ENCODE measurements around the gene PICK1. TPM values are rescaled to one million over a fixed set of nuclear protein-coding genes. Genes with fewer than 3 reads are reported as not detected.

Gene PICK1
- total RNA-seq, 4 donors from 2014 or later, result 35.9 to 67.6 (median 51.4) TPM

DNA sequence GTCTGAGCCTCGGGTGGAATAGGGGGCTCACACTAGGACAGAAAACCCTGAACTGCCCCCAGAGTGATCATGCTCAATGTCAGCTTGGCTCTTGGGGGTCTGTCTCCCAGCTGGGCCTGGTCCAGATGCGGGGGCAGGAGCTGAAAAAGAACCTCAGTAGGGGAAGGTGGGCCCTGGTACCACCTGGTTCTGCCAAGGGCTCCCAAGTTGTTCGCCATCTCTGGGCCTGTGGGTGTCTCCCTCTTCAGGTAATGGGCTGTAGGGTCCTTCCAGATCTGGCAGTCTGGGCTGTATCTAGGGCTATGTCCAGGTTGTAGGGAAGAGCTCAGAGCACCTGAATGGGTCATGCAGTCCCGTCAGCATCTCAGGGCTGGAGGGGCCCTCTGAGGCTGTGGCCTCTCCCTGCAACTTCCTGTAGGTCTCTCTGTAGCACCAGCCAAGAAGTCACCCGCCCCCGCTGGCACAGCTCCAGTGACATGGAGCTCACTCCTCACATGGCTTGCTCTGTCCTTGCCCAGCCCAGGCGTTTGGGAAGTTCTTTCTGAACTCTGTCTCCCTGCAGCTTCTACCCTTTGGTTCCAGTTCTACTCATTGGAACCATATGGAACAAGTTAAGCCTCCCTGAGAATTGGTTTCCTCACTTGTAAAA, 39.8 kb upstream of the PICK1 start:
- intact Hi-C loops (cut with DNase I; ENCODE audit: low total_unique reads), result no loop called here
- TF ChIP-seq, protein P1, sequence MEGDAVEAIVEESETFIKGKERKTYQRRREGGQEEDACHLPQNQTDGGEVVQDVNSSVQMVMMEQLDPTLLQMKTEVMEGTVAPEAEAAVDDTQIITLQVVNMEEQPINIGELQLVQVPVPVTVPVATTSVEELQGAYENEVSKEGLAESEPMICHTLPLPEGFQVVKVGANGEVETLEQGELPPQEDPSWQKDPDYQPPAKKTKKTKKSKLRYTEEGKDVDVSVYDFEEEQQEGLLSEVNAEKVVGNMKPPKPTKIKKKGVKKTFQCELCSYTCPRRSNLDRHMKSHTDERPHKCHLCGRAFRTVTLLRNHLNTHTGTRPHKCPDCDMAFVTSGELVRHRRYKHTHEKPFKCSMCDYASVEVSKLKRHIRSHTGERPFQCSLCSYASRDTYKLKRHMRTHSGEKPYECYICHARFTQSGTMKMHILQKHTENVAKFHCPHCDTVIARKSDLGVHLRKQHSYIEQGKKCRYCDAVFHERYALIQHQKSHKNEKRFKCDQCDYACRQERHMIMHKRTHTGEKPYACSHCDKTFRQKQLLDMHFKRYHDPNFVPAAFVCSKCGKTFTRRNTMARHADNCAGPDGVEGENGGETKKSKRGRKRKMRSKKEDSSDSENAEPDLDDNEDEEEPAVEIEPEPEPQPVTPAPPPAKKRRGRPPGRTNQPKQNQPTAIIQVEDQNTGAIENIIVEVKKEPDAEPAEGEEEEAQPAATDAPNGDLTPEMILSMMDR (IDR thresholded peaks at IDR 0.05), result no peak
- TF ChIP-seq POLR2A (IDR thresholded peaks at IDR 0.05), result no peak
- no peak overlapping the region for H3K4me3 ChIP-seq (ENCODE audit: low read depth, poor library complexity, severe bottlenecking)
- WGBS, 2 donors, result 39 to 45% methylated on average over 7 of the region's 7 CpGs
- peak; percentile 83 to 97 for DNase-seq (ENCODE audit: low spot score in 2 of 2)

DNA sequence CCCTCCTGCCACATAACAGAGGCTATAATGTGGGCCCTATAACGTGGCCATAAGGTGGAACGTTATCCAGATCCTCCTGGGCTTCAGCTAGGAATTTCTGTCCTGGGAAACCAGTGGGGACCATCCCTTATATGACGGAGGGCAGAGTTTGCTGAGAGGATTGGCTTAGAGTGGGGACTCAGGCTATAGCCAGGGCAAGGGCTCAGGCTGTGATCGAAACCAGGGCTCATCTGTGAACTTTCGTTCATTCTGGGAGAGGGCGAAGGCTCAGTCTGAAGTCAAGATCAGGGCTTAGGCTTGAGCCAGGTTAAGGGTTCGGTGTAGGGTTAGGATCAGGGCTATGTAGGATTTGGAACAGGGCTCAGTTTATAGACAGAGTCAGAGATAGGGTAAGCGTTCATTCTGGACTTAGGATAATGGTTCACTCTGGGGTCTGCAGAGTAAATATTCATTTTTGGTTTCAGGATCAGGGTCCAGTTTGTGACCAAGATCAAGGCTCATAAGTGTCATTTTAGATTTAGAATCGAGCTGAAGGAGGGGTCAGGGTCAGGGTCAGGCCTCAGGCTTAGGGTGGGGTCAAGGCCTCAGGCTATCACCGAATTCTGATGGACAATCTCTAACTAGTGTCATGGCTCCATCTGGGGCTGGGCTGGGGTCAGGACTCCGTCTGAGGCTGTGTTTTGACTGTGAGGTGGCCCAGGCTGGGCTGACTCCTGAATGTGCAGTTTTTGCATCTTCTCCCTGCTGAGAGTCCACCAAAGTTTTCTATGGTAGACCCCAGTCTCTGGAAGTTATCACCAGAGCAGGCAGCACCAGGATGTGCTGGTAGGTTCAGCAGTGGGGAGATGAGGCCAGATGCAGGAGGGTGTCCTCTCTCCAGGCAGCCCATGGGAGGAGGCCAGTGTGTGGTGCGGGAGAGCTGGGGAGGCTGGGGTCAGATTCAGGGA, 39.0 kb upstream of the PICK1 start:
- H3K4me3 ChIP-seq (ENCODE audit: low read depth, poor library complexity, severe bottlenecking), result no peak overlapping the region
- TF ChIP-seq, protein P1 (IDR thresholded peaks at IDR 0.05), result no peak
- TF ChIP-seq POLR2A (IDR thresholded peaks at IDR 0.05), result no peak
- no peak for DNase-seq (ENCODE audit: low spot score in 2 of 2)
- intact Hi-C loops (cut with DNase I; ENCODE audit: low total_unique reads), result no loop called here
- 79% methylated on average over 12 of the region's 12 CpGs for WGBS, 2 donors

DNA sequence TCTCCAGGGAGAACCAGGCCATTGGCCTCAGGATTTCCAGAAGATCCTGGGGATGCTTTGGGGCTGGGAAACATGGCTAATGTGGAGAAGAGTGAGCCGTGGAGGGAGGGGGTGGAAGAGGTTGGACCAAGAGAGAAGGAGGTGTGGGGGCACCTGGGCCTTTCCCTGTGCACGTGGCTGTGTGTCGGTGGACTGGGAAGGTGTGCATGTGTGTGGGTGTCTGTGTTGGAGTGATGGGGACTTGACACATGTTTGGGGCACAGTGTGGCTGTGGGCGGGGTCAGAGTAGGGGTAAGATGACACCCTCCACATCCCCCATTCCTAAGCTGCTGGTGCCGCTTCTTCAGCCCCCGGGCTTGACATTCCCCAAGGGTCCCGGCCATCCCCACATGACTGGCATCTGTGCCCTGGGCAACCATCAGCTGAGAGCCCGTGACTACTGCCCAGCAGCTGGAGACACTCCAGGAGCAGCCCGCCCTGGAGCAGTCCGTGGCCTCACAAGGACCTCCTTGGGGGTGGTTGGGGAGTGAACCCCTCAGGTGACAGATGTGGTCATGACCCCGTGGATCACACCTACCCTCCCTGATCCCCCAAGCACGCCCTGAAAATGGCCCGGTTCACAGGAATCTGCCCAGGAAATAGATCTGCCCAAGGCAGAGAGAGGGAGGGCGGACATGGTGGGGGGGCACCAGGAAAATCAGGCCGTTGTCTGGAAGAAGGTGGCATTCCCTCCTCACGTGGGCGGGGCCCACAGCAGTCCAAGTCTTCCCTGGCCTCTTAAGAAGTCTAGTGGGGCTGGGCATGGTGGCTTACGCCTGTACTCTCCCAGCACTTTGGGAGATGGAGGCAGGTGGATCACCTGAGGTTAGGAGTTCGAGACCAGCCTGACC, 38.0 kb upstream of the PICK1 start:
- intact Hi-C loops (cut with DNase I; ENCODE audit: low total_unique reads), result no loop called here
- WGBS, 2 donors, result 74 to 82% methylated on average over 16 to 19 of the region's 19 CpGs
- no peak for DNase-seq (ENCODE audit: low spot score in 2 of 2)
- no peak overlapping the region for H3K4me3 ChIP-seq (ENCODE audit: low read depth, poor library complexity, severe bottlenecking)
- TF ChIP-seq, protein P1 (IDR thresholded peaks at IDR 0.05), result no peak
- no peak for TF ChIP-seq POLR2A (IDR thresholded peaks at IDR 0.05)

DNA sequence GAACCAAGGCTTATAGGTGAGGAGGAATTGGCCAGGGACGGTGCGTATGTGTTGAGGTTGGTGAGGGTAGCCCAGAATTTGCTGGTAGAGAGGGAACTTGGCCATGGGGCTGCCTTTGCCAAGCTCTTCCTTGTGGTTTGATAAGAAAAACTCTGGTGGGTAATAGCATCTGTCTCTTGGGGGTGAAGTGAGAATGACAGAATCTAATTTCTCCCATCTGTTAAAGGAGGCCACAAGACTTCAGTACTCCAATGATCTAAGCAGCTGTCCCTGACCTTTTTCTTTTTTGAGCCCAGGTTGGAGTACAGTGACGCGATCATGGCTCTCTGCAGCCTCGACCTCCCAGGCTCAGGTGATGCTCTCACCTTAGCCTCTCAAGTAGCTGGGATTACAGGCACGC, 36.0 kb upstream of the PICK1 start:
- intact Hi-C loops (cut with DNase I; ENCODE audit: low total_unique reads), result no loop called here
- WGBS, 2 donors, result 93 to 94% methylated on average over 6 of the region's 6 CpGs
- H3K4me3 ChIP-seq (ENCODE audit: low read depth, poor library complexity, severe bottlenecking), result no peak overlapping the region
- DNase-seq (ENCODE audit: low spot score in 2 of 2), result no peak
- TF ChIP-seq, protein P1 (IDR thresholded peaks at IDR 0.05), result no peak
- TF ChIP-seq POLR2A (IDR thresholded peaks at IDR 0.05), result no peak

DNA sequence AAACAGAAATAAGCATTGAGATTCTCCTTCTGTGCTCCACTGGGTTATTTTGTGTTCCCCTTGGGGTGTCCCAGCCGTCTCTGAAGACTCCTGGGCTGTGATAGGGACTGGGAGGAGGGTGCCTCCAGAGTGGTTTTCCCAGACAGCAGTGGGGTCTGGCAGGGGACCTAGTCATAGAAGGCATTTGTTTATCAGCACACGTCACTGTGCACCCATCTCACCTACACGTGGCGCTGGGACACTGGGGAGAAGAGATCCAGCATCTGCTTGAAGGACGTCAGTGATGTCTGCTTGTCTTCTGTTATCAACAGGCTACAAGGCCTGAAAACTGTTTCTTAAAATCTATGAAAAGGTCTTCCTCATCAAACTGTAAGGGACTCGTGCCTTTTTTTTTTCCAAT, 34.2 kb upstream of the PICK1 start:
- WGBS, 2 donors, result 87 to 93% methylated on average over 6 of the region's 6 CpGs
- H3K4me3 ChIP-seq (ENCODE audit: low read depth, poor library complexity, severe bottlenecking), result no peak overlapping the region
- DNase-seq (ENCODE audit: low spot score in 2 of 2), result no peak
- TF ChIP-seq POLR2A (IDR thresholded peaks at IDR 0.05), result no peak
- TF ChIP-seq, protein P1 (IDR thresholded peaks at IDR 0.05), result no peak
- intact Hi-C loops (cut with DNase I; ENCODE audit: low total_unique reads), result no loop called here
